MCF 10A (cell line): Measurements from ENCODE around the gene P3H2. TPM values are rescaled to one million over a fixed set of nuclear protein-coding genes. Genes with fewer than 3 reads are reported as not detected.

Experiments
- BruUV-seq: library from RNA; stranded (reverse); fragments of 400-500 nt; replicated peaks from 2 replicates; lab custom pipeline; 2021; lab: Mats Ljungman, UMichigan
- CTCF ChIA-PET: fragments of 300-600 bp; sonication (Branson Sonifier 250); formaldehyde crosslinking; extraction: SDS; loops from one replicate; lab custom pipeline; 2021; ENCODE audit warnings: antibody characterized with exemption, inconsistent platforms; lab: Yijun Ruan, JAX
- POLR2A ChIA-PET: fragments of 300-600, 350-650 bp; sonication (Branson Sonifier 250); formaldehyde crosslinking; extraction: SDS; loops from one replicate; lab custom pipeline; 2020; ENCODE audit warnings: antibody characterized with exemption, inconsistent platforms; lab: Yijun Ruan, JAX
- DNase-seq: peaks from one replicate; pipeline ENCODE4 v3.0.0-alpha.2; 2018; ENCODE audit not compliant: unreplicated experiment
- H3K27ac Mint-ChIP-seq: one replicate; pipeline ENCODE4 v1.8.0; 2022; ENCODE audit warnings: mild to moderate bottlenecking, low read depth, mixed read lengths; ENCODE audit not compliant: unreplicated experiment
- H3K27me3 Mint-ChIP-seq: one replicate; pipeline ENCODE4 v1.8.0; 2022; ENCODE audit warnings: mixed read lengths; ENCODE audit not compliant: insufficient read depth, unreplicated experiment
- H3K36me3 Mint-ChIP-seq: one replicate; pipeline ENCODE4 v1.8.0; 2022; ENCODE audit warnings: mild to moderate bottlenecking, moderate library complexity, mixed read lengths; ENCODE audit not compliant: insufficient read depth, unreplicated experiment
- H3K4me1 Mint-ChIP-seq: one replicate; pipeline ENCODE4 v1.8.0; 2022; ENCODE audit warnings: mixed read lengths; ENCODE audit not compliant: insufficient read depth, unreplicated experiment
- H3K4me3 Mint-ChIP-seq: one replicate; pipeline ENCODE4 v1.8.0; 2022; ENCODE audit warnings: mild to moderate bottlenecking, moderate library complexity, mixed read lengths; ENCODE audit not compliant: unreplicated experiment
- H3K9me3 Mint-ChIP-seq: one replicate; pipeline ENCODE4 v1.8.0; 2022; ENCODE audit warnings: mixed read lengths; ENCODE audit not compliant: unreplicated experiment
- intact Hi-C: fragments of 100-400 bp; cut with micrococcal nuclease; formaldehyde crosslinking; loops from 2 replicates; pipeline ENCODE4 v1.14.1; 2022
- total RNA-seq: library from RNA; stranded (reverse); gene quantifications from 2 replicates; pipeline ENCODE4 v1.2.3, GENCODE V29; 2022
- TF ChIP-seq, protein P1 (sequence below): fragments of 200-600 bp; IDR thresholded peaks from one replicate; pipeline ENCODE4 v1.8.0; 2022; ENCODE audit warnings: antibody characterized with exemption, mild to moderate bottlenecking; ENCODE audit not compliant: unreplicated experiment

The P3H2 gene
- total RNA-seq, 1 experiment from 2014 or later: 60.2 TPM

- Mint-ChIP-seq H3K9me3 (no peaks in the 10 kb centered on the region), H3K4me1 (peaks cover 39% of the 10 kb centered on the region), H3K27ac (peak overlapping the region; percentile 64), H3K4me3 (peak overlapping the region; percentile 34), H3K36me3 (no peaks in the 10 kb centered on the region), H3K27me3 (no peaks in the 10 kb centered on the region)
- CTCF ChIA-PET: interaction anchor here (0.6 to 2.4 kb wide), 9 partner anchors 28 to 190 kb away, joined by 3 to 11 read pairs (median 4); partner anchors contain the start of gene P3H2
- DNase-seq: peak; percentile 61
- TF ChIP-seq, protein P1, sequence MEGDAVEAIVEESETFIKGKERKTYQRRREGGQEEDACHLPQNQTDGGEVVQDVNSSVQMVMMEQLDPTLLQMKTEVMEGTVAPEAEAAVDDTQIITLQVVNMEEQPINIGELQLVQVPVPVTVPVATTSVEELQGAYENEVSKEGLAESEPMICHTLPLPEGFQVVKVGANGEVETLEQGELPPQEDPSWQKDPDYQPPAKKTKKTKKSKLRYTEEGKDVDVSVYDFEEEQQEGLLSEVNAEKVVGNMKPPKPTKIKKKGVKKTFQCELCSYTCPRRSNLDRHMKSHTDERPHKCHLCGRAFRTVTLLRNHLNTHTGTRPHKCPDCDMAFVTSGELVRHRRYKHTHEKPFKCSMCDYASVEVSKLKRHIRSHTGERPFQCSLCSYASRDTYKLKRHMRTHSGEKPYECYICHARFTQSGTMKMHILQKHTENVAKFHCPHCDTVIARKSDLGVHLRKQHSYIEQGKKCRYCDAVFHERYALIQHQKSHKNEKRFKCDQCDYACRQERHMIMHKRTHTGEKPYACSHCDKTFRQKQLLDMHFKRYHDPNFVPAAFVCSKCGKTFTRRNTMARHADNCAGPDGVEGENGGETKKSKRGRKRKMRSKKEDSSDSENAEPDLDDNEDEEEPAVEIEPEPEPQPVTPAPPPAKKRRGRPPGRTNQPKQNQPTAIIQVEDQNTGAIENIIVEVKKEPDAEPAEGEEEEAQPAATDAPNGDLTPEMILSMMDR: no peak
- BruUV-seq: no TSS peak
- intact Hi-C loops: loop anchor here (2.0 kb wide), 1 partner anchor 52 kb away; no protein-coding TSS in a partner anchor
- POLR2A ChIA-PET: interaction anchor here (0.7 to 3.4 kb wide), 30 partner anchors 9 to 309 kb away, joined by 3 to 33 read pairs (median 5); partner anchors contain the start of genes CLDN1 and P3H2
Observed at GRCh38 chr3:190012314-190012782, 108.3 kb downstream of the P3H2 start.

- no TSS peak for BruUV-seq
- H3K27me3 Mint-ChIP-seq: no peaks in the 10 kb centered on the region
- peak overlapping the region; percentile 64 for H3K27ac Mint-ChIP-seq
- ChIA-PET POLR2A (interaction anchor here (3.4 kb wide), 1 partner anchor 12 kb away, joined by 11 read pairs; no protein-coding TSS in a partner anchor), CTCF (interaction anchor here (0.6 to 0.8 kb wide), 2 partner anchors 48 to 416 kb away, joined by 3 to 4 read pairs; no protein-coding TSS in a partner anchor)
- H3K36me3 Mint-ChIP-seq: no peaks in the 10 kb centered on the region
- peaks cover 42% of the 10 kb centered on the region for H3K4me1 Mint-ChIP-seq
- DNase-seq: no peak
- TF ChIP-seq, protein P1: no peak
- intact Hi-C loops: no loop called here
- no peaks in the 10 kb centered on the region for H3K9me3 Mint-ChIP-seq
- no peak overlapping the region for H3K4me3 Mint-ChIP-seq
Observed at GRCh38 chr3:190010486-190010885, 110.2 kb downstream of the P3H2 start.

DNA sequence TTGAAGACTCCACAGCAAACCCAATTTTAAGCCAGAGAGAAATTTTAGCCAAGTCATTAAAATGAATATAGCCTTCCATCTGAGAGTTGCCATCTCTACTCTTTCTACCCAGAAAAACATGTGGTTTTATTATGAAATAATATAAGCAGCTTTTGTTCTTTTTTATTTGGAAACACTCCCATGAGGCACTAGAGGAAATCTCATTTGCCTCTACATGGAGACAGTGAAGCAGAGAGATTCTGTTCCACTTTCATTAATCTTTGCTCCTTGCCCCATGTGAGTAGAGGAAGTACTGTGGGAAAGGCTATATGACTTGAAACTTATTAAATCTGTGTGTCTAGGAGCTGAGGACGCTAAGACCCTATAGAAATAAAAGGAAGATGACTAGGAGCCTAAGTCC lies 111.1 kb downstream of the P3H2 start:
- Mint-ChIP-seq H3K4me1 (peaks cover 42% of the 10 kb centered on the region), H3K4me3 (no peak overlapping the region), H3K9me3 (no peaks in the 10 kb centered on the region), H3K27me3 (no peaks in the 10 kb centered on the region), H3K27ac (peak overlapping the region; percentile 18), H3K36me3 (no peaks in the 10 kb centered on the region)
- POLR2A ChIA-PET: interaction anchor here (1.1 kb wide), 1 partner anchor 169 kb away, joined by 3 read pairs; no protein-coding TSS in a partner anchor
- no peak for DNase-seq
- no TSS peak for BruUV-seq
- CTCF ChIA-PET: interaction anchor here (0.7 kb wide), 1 partner anchor 49 kb away, joined by 3 read pairs; no protein-coding TSS in a partner anchor
- TF ChIP-seq, protein P1: no peak
- intact Hi-C loops: no loop called here

GRCh38 chr3:190008432-190008831 lies 112.3 kb downstream of the P3H2 start:
- Mint-ChIP-seq H3K36me3 (no peaks in the 10 kb centered on the region), H3K27ac (no peak overlapping the region), H3K4me3 (no peak overlapping the region), H3K9me3 (no peaks in the 10 kb centered on the region), H3K4me1 (peaks cover 39% of the 10 kb centered on the region), H3K27me3 (no peaks in the 10 kb centered on the region)
- CTCF ChIA-PET: no interaction called here
- no peak for DNase-seq
- intact Hi-C loops: no loop called here
- POLR2A ChIA-PET: no interaction called here
- no TSS peak for BruUV-seq
- TF ChIP-seq, protein P1: no peak
